ENCODE measurements around the gene RAMP3.

RAMP3 gene

DNA sequence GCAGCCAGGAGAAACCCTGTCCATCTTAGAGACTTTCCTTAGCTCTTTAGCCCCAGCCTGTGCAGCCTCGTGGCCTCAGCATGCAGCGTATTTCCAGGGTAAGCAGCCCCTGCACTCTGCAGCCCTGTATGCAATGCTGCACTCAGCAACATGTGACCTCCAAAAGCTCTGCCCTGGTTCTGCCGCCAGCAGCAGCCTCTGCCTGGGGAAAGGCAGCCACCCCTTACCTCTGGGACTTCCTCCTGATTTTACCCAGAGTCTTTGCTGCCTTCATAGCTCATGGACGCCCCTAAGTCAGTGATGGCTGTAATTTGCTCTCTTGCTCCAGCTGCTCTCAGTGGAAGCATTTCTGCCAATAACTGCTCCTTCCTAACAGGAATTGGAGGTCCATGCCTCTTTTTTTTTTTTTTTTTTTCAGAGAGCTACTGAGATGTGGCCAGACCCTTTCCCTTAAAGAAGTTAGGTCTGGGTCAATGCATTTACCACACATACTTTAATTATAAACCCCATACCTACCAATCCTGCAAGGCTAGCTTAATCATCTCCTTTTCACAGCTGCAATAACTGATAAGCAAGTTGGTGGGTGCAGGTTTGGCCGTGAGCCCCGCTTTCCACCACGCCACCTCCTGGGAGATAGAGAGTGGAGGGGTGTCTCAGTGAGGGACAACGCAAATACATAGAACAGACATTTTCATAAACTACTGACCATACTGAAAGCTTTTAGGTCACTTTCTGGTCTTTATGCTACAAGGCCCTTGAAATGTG, 71.7 kb downstream of the RAMP3 start:
- DNase-seq, result peak; percentile 84 to 87
- TF ChIP-seq POLR2A (IDR thresholded peaks at IDR 0.05; ENCODE audit: low read length) (peak; percentile 46), GATA1 (IDR thresholded peaks at IDR 0.05; ENCODE audit: low read depth, low read length) (peak; percentile 46)

DNA sequence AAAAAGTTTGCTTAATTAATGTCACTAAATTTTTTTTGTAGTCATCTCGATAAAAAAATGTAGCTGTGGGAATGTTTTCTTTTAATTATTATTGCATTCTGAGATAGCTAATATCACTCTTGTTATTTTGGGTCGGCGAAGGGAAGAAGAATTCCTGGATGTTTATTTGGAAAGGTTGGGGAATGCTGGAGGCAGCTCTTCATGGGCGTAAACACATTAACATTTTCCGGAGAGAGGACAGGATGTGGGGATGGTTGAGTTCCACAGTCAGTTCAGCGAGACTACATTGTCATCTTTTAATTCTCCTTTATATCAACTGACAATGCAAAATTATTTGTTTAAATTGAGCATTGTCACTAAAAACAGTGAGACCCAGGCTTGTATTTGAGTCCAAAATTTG, 72.5 kb downstream of the RAMP3 start:
- TF ChIP-seq GATA1 (IDR thresholded peaks at IDR 0.05; ENCODE audit: low read depth, low read length) (no peak), POLR2A (IDR thresholded peaks at IDR 0.05; ENCODE audit: low read length) (no peak)
- DNase-seq, result no peak

DNA sequence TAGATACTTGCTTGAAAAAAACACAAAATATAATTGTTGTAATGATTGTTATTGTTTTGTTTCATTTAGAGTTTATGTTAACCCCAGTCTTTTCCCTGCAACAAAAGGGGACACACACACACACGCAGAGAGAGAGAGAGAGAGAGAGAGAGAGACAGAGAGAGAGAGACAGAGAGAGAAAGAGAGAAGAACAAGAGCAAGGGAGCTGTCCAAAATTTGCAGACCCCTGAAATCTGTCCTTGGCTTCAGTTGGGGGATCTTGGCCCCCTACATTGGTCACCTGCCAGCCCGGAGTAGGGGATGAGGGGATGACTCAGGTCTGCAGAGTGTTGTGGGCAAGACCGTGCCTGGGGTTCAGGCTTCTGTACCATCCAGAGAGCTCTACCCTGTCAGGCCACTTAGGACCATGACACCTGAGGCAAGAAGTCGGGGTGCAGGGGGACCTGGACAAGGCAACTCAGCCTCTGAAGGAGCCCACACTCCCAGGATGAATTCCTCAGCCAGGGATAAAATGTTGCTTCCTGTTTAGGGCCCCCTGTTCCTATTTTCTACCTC, 73.1 kb downstream of the RAMP3 start:
- TF ChIP-seq POLR2A (IDR thresholded peaks at IDR 0.05; ENCODE audit: low read length), result no peak
- TF ChIP-seq GATA1 (IDR thresholded peaks at IDR 0.05; ENCODE audit: low read depth, low read length), result no peak
- DNase-seq, result no peak

DNA sequence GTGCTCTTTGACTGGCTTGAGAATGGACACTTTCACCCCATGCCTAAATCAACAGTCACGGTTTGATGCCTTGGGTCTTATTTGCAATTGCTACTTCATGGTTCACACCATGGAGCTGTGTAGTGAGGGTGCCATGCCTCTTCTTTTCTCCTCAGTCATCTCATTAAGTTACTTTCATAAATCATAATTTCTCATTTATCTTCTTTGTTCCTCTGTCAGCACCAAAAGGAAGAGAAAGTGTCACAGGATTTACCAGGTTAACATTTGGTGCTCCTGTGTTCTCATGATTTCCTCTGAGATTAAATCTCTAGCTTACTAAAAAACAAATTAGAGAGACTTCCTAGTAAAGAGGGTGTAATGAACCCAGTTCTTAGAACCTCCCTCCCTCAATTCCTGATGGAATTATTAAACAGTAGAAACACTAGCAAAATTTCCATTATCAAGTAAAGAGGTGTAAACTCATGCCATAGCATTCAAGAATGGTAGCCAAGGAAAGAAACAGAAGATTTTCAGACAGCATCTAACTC, 75.7 kb downstream of the RAMP3 start:
- TF ChIP-seq POLR2A (IDR thresholded peaks at IDR 0.05; ENCODE audit: low read length), result no peak
- TF ChIP-seq GATA1 (IDR thresholded peaks at IDR 0.05; ENCODE audit: low read depth, low read length), result no peak
- DNase-seq, result no peak

All from erythroblast (primary cell).